ENCODE data around the gene IWS1. TPM values are rescaled to one million over a fixed set of nuclear protein-coding genes. Genes with fewer than 3 reads are reported as not detected.

Gene IWS1
- total RNA-seq, 1 experiment from 2014 or later = 22.7 TPM

Small RNA genes within 50 kb of the gene (small RNA-seq; reads per million reads assigned to genes)
- gene RNU4-48P = not detected

Other genes starting within 250 kb of the IWS1 start
- 41.4 and 42.5 TPM in 2 replicates for gene ERCC3, start 232.3 kb downstream of the IWS1 start, total RNA-seq (2014; rRNA removed; shearing (Covaris generic); ENCODE audit: low replicate concordance)
- gene MAP3K2, start 138.5 kb downstream of the IWS1 start, total RNA-seq (2014; rRNA removed; shearing (Covaris generic); ENCODE audit: low replicate concordance) = 36.0 and 40.7 TPM in 2 replicates
- gene PROC, start 108.1 kb downstream of the IWS1 start, total RNA-seq (2014; rRNA removed; shearing (Covaris generic); ENCODE audit: low replicate concordance) = not detected in 2 replicates
- 0.94 and 3.0 TPM in 2 replicates for gene MYO7B, start 9.2 kb upstream of the IWS1 start, total RNA-seq (2014; rRNA removed; shearing (Covaris generic); ENCODE audit: low replicate concordance)
- not detected in 2 replicates for gene GPR17, start 119.7 kb upstream of the IWS1 start, total RNA-seq (2014; rRNA removed; shearing (Covaris generic); ENCODE audit: low replicate concordance)
- gene LIMS2, start 149.0 kb upstream of the IWS1 start, total RNA-seq (2014; rRNA removed; shearing (Covaris generic); ENCODE audit: low replicate concordance) = 0.32 and 0.56 TPM in 2 replicates
- gene SFT2D3, start 175.0 kb upstream of the IWS1 start, total RNA-seq (2014; rRNA removed; shearing (Covaris generic); ENCODE audit: low replicate concordance) = 3.2 and 4.0 TPM in 2 replicates

Measured in Karpas-422 (cell line).